MCF 10A (cell line): ENCODE results near the gene CORIN. TPM values are rescaled to one million over a fixed set of nuclear protein-coding genes. Genes with fewer than 3 reads are reported as not detected.

Experiments used
- BruUV-seq: library from RNA; stranded (reverse); fragments of 400-500 nt; replicated peaks from 2 replicates; lab custom pipeline; 2021; lab: Mats Ljungman, UMichigan
- CTCF ChIA-PET: fragments of 300-600 bp; sonication (Branson Sonifier 250); formaldehyde crosslinking; extraction: SDS; loops from one replicate; lab custom pipeline; 2021; ENCODE audit warnings: antibody characterized with exemption, inconsistent platforms; lab: Yijun Ruan, JAX
- POLR2A ChIA-PET: fragments of 300-600, 350-650 bp; sonication (Branson Sonifier 250); formaldehyde crosslinking; extraction: SDS; loops from one replicate; lab custom pipeline; 2020; ENCODE audit warnings: antibody characterized with exemption, inconsistent platforms; lab: Yijun Ruan, JAX
- DNase-seq: peaks from one replicate; pipeline ENCODE4 v3.0.0-alpha.2; 2018; ENCODE audit not compliant: unreplicated experiment
- H3K27ac Mint-ChIP-seq: one replicate; pipeline ENCODE4 v1.8.0; 2022; ENCODE audit warnings: mild to moderate bottlenecking, low read depth, mixed read lengths; ENCODE audit not compliant: unreplicated experiment
- H3K27me3 Mint-ChIP-seq: one replicate; pipeline ENCODE4 v1.8.0; 2022; ENCODE audit warnings: mixed read lengths; ENCODE audit not compliant: insufficient read depth, unreplicated experiment
- H3K36me3 Mint-ChIP-seq: one replicate; pipeline ENCODE4 v1.8.0; 2022; ENCODE audit warnings: mild to moderate bottlenecking, moderate library complexity, mixed read lengths; ENCODE audit not compliant: insufficient read depth, unreplicated experiment
- H3K4me1 Mint-ChIP-seq: one replicate; pipeline ENCODE4 v1.8.0; 2022; ENCODE audit warnings: mixed read lengths; ENCODE audit not compliant: insufficient read depth, unreplicated experiment
- H3K4me3 Mint-ChIP-seq: one replicate; pipeline ENCODE4 v1.8.0; 2022; ENCODE audit warnings: mild to moderate bottlenecking, moderate library complexity, mixed read lengths; ENCODE audit not compliant: unreplicated experiment
- H3K9me3 Mint-ChIP-seq: one replicate; pipeline ENCODE4 v1.8.0; 2022; ENCODE audit warnings: mixed read lengths; ENCODE audit not compliant: unreplicated experiment
- CTCF ChIP-seq: fragments of 200-600 bp; IDR thresholded peaks from one replicate; pipeline ENCODE4 v1.8.0; 2022; ENCODE audit warnings: antibody characterized with exemption, mild to moderate bottlenecking; ENCODE audit not compliant: unreplicated experiment
- intact Hi-C: fragments of 100-400 bp; cut with micrococcal nuclease; formaldehyde crosslinking; loops from 2 replicates; pipeline ENCODE4 v1.14.1; 2022
- total RNA-seq: library from RNA; stranded (reverse); gene quantifications from 2 replicates; pipeline ENCODE4 v1.2.3, GENCODE V29; 2022

Gene CORIN
- total RNA-seq, 1 experiment from 2014 or later = 1.0 TPM

GRCh38 chr4:47827343-47828047 lies 10.4 kb downstream of the CORIN start:
- no peak overlapping the region for H3K27ac Mint-ChIP-seq
- CTCF ChIA-PET = interaction anchor here (1.3 to 5.2 kb wide), 5 partner anchors 9 to 159 kb away, joined by 3 to 28 read pairs (median 6); partner anchors contain the start of gene CORIN
- BruUV-seq = no TSS peak

GRCh38 chr4:47824840-47825239 lies 13.0 kb downstream of the CORIN start:
- no TSS peak for BruUV-seq

More at GRCh38 chr4:47827343-47828047, 10.4 kb downstream of the CORIN start:
- no peak overlapping the region for H3K4me3 Mint-ChIP-seq
- DNase-seq = no peak
- no peaks in the 10 kb centered on the region for H3K27me3 Mint-ChIP-seq
- POLR2A ChIA-PET = no interaction called here
- intact Hi-C loops = no loop called here
- H3K9me3 Mint-ChIP-seq = no peaks in the 10 kb centered on the region
- H3K4me1 Mint-ChIP-seq = peaks cover 13% of the 10 kb centered on the region
- no peaks in the 10 kb centered on the region for H3K36me3 Mint-ChIP-seq
- no peak for TF ChIP-seq CTCF

GRCh38 chr4:47819178-47819577 lies 18.7 kb downstream of the CORIN start:
- CTCF ChIA-PET = no interaction called here
- H3K4me3 Mint-ChIP-seq = no peak overlapping the region

More at GRCh38 chr4:47824840-47825239, 13.0 kb downstream of the CORIN start:
- intact Hi-C loops = no loop called here
- Mint-ChIP-seq H3K9me3 (no peaks in the 10 kb centered on the region), H3K4me3 (no peak overlapping the region), H3K27me3 (no peaks in the 10 kb centered on the region), H3K27ac (no peak overlapping the region), H3K4me1 (peaks cover 8% of the 10 kb centered on the region), H3K36me3 (no peaks in the 10 kb centered on the region)
- TF ChIP-seq CTCF = no peak
- ChIA-PET POLR2A (no interaction called here), CTCF (interaction anchor here (1.1 kb wide), 1 partner anchor 15 kb away, joined by 3 read pairs; no protein-coding TSS in a partner anchor)
- no peak for DNase-seq

More at GRCh38 chr4:47819178-47819577, 18.7 kb downstream of the CORIN start:
- Mint-ChIP-seq H3K9me3 (no peaks in the 10 kb centered on the region), H3K27me3 (no peaks in the 10 kb centered on the region), H3K36me3 (no peaks in the 10 kb centered on the region), H3K27ac (no peak overlapping the region), H3K4me1 (peaks cover 17% of the 10 kb centered on the region)
- DNase-seq = no peak
- intact Hi-C loops = no loop called here
- no peak for TF ChIP-seq CTCF
- no TSS peak for BruUV-seq
- POLR2A ChIA-PET = no interaction called here
